Activated T-helper 1 cell treated with anti-CD3 and anti-CD28 coated beads, Interleukin-12 subunit alpha, Interleukin-12 subunit beta, Interleukin-2, Interleukin-4 antibody, amounts not matched to agents 30 ng/mL and 10 ng/mL and 1 ng/mL, durations not matched to agents 14 hours and 24 hours and 36 hours (primary cell): ENCODE results near the gene NRF1. TPM values are rescaled to one million over a fixed set of nuclear protein-coding genes. Genes with fewer than 3 reads are reported as not detected.
"Not testable (repeated sequence)": the region's sequence is repeated elsewhere in the genome, so short reads cannot be mapped to it uniquely, and the experiment has no call there.

Experiments used
- DNase-seq: peaks from one replicate; pipeline ENCODE4 v3.0.0; 2021; ENCODE audit warnings: low spot score
- H3K27ac Mint-ChIP-seq: one replicate; pipeline ENCODE4 v1.8.0; 2021; ENCODE audit warnings: mild to moderate bottlenecking, mixed read lengths
- H3K27me3 Mint-ChIP-seq: one replicate; pipeline ENCODE4 v1.8.0; 2022; ENCODE audit warnings: mild to moderate bottlenecking, moderate library complexity, mixed read lengths; ENCODE audit not compliant: insufficient read depth
- H3K36me3 Mint-ChIP-seq: one replicate; pipeline ENCODE4 v1.8.0; 2021; ENCODE audit warnings: low read depth, mixed read lengths
- H3K4me1 Mint-ChIP-seq: one replicate; pipeline ENCODE4 v1.8.0; 2021; ENCODE audit warnings: low read depth, mixed read lengths
- H3K4me3 Mint-ChIP-seq: one replicate; pipeline ENCODE4 v1.8.0; 2021; ENCODE audit warnings: mild to moderate bottlenecking, moderate library complexity, mixed read lengths
- H3K9me3 Mint-ChIP-seq: one replicate; pipeline ENCODE4 v1.8.0; 2021; ENCODE audit warnings: mixed read lengths
- intact Hi-C: fragments of 100-400 bp; cut with micrococcal nuclease; formaldehyde crosslinking; loops from one replicate; pipeline ENCODE4 v1.15.1; 2024
- total RNA-seq: library from RNA; stranded (reverse); gene quantifications from 2 replicates; pipeline ENCODE4 v1.2.3, GENCODE V29; 2022

NRF1 gene
- total RNA-seq, 1 donor from 2014 or later, result 25.9 TPM

DNA sequence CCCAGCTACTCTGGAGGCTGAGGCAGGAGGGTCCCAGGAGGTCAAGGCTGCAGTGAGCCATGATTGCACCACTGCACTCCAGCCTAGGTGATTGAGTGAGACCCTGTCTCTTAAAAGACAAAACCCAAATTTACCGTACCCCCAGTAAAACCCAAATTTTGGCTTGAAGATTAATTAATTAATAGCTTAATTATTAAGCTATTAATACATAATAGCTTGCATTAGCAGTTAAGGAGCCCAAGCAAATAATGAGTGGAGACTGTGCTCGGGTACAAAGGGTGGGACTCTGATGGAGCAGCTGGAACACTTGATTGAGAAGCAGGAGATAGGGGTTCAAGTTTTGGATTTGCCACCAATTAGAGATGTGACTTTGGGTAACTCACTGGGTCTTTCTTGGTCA, 28.9 kb downstream of the NRF1 start:
- Mint-ChIP-seq H3K9me3 (no peaks in the 10 kb centered on the region), H3K4me3 (no peak overlapping the region), H3K27ac (no peak overlapping the region), H3K4me1 (peaks cover 16% of the 10 kb centered on the region), H3K36me3 (no peaks in the 10 kb centered on the region), H3K27me3 (no peaks in the 10 kb centered on the region)
- no peak for DNase-seq
- intact Hi-C loops, result no loop called here

DNA sequence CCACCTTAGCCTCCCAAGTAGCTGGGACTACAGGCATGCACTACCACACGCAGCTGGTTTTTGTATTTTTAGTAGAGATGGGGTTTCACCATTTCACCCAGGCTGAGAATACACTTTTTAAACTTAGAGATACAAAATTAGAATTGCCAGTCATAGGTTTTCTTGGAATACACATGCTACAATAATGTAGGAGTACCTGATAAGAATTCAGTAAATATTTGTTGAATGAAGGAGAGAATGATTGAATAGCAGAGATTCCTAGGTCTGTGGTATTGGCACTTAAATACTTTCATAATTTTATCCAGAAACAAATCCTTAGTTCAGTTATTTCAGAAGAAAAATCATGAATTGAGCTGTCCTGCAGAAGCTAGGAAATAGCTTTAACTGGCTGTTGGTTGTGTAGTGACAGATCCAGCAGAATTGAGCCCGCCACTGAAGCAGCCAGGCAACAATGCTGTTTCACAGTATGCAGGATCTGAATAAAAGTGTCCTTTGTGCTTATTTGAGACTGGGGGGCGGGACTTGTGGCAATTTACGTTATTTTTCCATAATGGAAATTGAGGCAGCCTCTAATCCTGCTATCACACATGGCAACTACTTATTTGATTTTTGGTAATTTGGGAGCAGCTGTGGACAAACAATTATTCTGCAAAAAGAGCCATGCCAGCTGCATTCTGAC, 31.5 kb downstream of the NRF1 start:
- no peaks in the 10 kb centered on the region for H3K27me3 Mint-ChIP-seq
- no peak for DNase-seq
- H3K4me3 Mint-ChIP-seq, result no peak overlapping the region
- peaks cover 3% of the 10 kb centered on the region for H3K36me3 Mint-ChIP-seq
- no peak overlapping the region for H3K27ac Mint-ChIP-seq
- intact Hi-C loops, result no loop called here
- peaks cover 8% of the 10 kb centered on the region for H3K4me1 Mint-ChIP-seq
- no peaks in the 10 kb centered on the region for H3K9me3 Mint-ChIP-seq

DNA sequence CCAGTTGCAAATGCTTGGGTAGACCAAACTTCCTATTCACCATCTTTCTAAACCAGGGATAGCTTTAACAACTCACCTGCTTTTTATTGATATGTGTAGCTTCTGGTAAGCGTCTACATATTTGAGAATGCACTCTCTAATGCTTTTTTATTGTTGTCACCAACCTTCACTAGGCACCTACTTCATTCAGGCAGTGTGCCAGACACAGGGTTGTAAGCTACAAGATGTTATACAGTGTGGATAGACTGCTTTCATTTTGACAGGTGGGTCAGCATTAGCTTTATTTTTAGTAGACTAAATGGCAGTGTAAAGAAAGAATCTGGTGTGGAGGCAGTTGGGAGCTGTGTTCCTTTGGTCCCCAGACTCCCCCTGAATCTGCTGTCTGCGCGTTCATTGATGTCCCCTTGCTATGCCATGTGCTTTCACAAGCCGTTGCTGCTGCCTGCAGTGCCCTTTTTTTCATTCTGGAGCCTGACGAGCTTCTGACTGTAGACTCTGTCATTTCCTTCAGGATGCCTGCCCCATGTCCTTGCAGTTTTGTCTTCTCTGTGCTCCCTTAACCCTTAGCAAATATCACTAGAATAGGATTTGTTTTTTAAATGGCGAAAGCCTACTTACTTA, 32.1 kb downstream of the NRF1 start:
- Mint-ChIP-seq H3K9me3 (no peaks in the 10 kb centered on the region), H3K4me3 (no peak overlapping the region), H3K4me1 (peaks cover 5% of the 10 kb centered on the region), H3K27ac (no peak overlapping the region), H3K36me3 (peaks cover 4% of the 10 kb centered on the region), H3K27me3 (no peaks in the 10 kb centered on the region)
- DNase-seq, result no peak
- intact Hi-C loops, result loop anchor here (2.0 kb wide), 1 partner anchor 301 kb away; no protein-coding TSS in a partner anchor

DNA sequence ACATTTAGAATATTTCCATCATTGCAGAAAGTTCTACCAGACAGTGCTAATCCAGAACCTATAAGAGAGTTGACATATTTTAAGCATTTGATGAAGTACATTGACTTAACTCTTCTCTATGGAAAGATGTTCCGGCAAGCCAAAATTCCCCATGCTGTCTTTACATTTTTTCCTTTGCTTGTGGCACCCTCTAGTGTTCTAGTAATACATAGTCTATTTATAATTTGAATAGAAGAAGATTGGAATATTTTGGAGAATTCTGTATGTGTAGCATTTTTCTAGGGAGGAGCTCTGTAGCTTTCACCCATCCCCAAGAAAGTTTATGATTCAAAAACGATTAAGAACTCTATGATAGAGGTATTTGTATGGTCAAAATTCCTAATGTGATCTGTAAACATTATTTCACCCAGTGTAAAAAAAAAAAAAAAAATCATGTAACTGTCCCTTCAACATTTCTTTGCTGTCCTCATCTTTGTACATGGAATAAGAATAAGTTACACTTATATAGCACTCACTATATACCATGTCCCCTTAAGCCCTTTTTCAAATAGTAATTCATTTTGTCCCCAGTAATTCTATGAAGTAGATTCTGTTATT, 33.2 kb downstream of the NRF1 start:
- H3K4me3 Mint-ChIP-seq, result no peak overlapping the region
- no peaks in the 10 kb centered on the region for H3K27me3 Mint-ChIP-seq
- peaks cover 5% of the 10 kb centered on the region for H3K36me3 Mint-ChIP-seq
- intact Hi-C loops, result loop anchor here (2.0 kb wide), 1 partner anchor 302 kb away; no protein-coding TSS in a partner anchor
- no peak overlapping the region for H3K27ac Mint-ChIP-seq
- no peaks in the 10 kb centered on the region for H3K9me3 Mint-ChIP-seq
- no peak for DNase-seq
- peaks cover 10% of the 10 kb centered on the region for H3K4me1 Mint-ChIP-seq

DNA sequence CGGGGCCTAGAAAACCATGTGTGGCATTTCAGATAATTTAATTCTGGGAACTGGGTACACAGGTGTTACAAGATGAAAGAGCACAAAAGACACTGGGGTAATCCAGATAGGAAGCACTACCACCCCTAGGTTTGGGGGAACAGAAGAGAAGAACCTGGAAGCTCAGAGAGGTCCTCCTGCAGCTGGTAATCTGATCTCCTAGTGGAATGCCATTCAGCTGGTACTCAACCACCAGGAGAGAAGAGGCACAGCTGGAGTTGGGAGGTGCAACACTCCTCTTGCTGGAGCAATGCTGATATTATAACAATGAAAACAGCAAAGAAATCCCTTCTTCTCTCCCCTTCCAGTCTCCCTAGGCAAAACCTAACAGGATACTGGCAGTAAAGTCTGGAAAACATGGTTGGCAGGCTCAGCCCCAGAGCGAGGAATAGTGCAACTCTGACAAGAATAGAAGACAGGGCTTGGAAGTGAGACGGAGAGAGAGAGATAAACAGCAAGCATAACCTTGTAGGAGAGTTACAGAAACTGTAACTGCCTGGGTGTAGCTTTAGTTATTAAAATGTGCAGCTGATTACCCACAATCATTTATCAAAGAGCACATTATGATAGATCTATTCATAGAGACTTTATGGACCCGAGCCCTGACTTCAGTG, 35.0 kb downstream of the NRF1 start:
- peaks cover 14% of the 10 kb centered on the region for H3K4me1 Mint-ChIP-seq
- no peak overlapping the region for H3K27ac Mint-ChIP-seq
- no peak for DNase-seq
- intact Hi-C loops, result no loop called here
- no peaks in the 10 kb centered on the region for H3K27me3 Mint-ChIP-seq
- H3K4me3 Mint-ChIP-seq, result no peak overlapping the region
- no peaks in the 10 kb centered on the region for H3K9me3 Mint-ChIP-seq
- H3K36me3 Mint-ChIP-seq, result peaks cover 8% of the 10 kb centered on the region

DNA sequence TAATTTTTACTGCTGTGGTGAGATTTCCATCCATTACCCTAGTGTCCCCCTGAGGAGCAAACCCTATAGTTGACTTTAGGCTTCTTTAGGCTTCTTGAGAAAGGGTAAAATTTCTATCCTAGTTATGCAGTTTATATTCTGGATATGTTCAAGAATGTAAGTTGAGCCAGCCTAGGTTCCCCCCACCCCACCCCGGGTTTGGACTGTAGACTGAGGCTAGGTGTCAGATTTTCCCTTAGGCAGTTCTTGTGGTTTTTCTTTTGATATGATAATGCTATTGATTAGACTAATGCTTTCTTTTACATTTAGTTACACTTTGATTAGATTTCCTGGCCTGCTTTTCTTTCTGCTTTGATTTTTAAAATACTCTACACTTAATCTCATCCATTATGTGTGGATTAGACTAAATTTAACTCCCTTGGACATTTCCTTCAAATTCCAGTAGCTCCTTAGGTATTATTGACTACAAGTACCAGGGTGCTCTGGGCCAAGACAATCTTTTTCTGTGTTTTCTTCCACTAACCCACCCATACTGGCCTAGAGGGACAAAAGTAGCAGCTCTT, 37.7 kb downstream of the NRF1 start:
- peaks cover 18% of the 10 kb centered on the region for H3K4me1 Mint-ChIP-seq
- no peak overlapping the region for H3K4me3 Mint-ChIP-seq
- no peak overlapping the region for H3K27ac Mint-ChIP-seq
- intact Hi-C loops, result no loop called here
- peaks cover 12% of the 10 kb centered on the region for H3K36me3 Mint-ChIP-seq
- H3K27me3 Mint-ChIP-seq, result no peaks in the 10 kb centered on the region
- no peak for DNase-seq
- H3K9me3 Mint-ChIP-seq, result no peaks in the 10 kb centered on the region

DNA sequence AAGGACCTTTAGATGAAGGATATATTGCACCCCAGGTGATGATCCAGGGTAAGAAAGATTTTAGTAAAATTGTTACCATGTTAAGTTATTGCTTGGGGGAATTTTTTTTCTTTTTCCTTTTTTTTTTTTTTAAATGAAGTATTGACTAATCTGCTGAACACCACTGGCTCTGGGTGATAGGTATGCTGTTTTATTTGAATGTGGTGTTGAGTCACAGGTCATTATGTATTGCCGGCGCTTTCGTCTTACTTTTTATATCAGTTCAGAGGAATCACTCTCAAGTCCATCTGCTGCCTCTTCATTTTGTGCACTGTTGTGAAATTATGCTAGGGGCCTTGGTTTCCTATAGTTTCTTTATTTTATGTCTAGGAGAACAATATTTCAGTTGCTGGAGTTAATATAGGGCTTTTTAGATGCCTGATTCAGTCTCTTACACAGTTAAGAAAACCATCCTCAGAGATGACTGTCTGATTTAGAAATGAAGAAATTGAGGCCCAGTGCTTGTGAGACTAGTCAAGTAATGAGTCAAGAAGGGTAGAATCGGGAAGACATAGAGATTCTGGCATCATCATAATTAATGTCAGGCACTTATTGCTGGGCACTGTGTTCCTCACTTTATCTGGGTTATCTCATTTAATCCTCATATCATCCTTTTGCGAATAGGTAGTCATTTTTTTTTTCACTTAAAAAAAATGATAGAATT, 38.7 kb downstream of the NRF1 start:
- Mint-ChIP-seq H3K36me3 (peaks cover 15% of the 10 kb centered on the region), H3K27ac (no peak overlapping the region), H3K27me3 (no peaks in the 10 kb centered on the region), H3K9me3 (no peaks in the 10 kb centered on the region), H3K4me1 (peaks cover 22% of the 10 kb centered on the region), H3K4me3 (no peak overlapping the region)
- no peak for DNase-seq
- intact Hi-C loops, result no loop called here

DNA sequence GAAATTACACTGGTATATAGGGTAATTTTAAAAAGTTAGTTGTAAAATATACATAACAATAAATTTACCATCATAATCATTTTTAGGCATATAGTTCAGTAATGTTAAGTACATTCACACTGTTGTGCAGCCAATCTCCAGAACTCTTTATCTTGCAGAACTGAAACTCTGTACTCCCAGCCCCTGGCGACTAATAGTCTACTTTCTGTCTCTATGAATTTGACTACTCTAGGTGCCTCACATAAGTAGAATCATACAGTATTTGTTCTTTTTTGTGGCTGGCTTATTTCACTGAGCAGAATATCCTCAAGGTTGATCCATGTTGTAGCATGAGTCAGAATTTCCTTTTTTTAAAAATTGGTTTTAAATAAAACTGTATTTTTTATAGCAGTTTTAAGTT, 41.4 kb downstream of the NRF1 start:
- peaks cover 22% of the 10 kb centered on the region for H3K4me1 Mint-ChIP-seq
- DNase-seq, result no peak
- H3K27me3 Mint-ChIP-seq, result no peaks in the 10 kb centered on the region
- intact Hi-C loops, result no loop called here
- no peaks in the 10 kb centered on the region for H3K9me3 Mint-ChIP-seq
- H3K27ac Mint-ChIP-seq, result no peak overlapping the region
- H3K4me3 Mint-ChIP-seq, result no peak overlapping the region
- peaks cover 26% of the 10 kb centered on the region for H3K36me3 Mint-ChIP-seq

DNA sequence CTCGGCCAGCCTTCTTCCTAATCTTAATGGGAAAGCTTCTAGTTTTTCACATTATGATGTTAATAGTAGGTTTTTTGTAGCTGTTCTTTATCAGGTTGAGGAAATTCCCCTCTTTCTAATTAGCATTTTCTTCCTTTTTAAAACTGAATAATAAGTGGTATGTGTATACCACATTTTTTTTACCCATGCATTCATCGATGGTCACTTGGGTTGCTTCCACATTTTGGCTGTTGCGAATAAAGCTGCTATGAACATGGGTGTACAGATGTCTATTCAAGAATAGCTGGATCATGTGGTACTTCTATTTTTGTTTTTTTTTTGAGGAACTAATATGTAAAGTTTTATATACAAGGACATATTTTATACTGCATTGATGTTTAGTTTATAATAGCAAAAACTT, 44.3 kb downstream of the NRF1 start:
- peaks cover 42% of the 10 kb centered on the region for H3K36me3 Mint-ChIP-seq
- peaks cover 7% of the 10 kb centered on the region for H3K4me1 Mint-ChIP-seq
- peaks cover 10% of the 10 kb centered on the region for H3K9me3 Mint-ChIP-seq
- no peak for DNase-seq
- H3K27me3 Mint-ChIP-seq, result no peaks in the 10 kb centered on the region
- intact Hi-C loops, result no loop called here
- no peak overlapping the region for H3K27ac Mint-ChIP-seq
- H3K4me3 Mint-ChIP-seq, result no peak overlapping the region

DNA sequence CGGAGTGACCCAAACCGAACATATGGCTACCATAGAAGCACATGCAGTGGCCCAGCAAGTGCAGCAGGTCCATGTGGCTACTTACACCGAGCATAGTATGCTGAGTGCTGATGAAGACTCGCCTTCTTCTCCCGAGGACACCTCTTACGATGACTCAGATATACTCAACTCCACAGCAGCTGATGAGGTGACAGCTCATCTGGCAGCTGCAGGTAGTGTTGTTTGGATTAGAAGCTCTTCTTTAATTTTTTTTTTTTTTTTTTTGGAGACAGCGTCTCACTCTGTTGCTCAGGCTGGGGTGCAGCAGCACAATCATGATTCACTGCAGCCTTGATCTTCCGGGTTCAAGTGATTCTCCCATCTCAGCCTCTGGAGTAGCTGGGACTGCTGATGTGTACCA, 45.8 kb downstream of the NRF1 start:
- intact Hi-C loops, result no loop called here
- Mint-ChIP-seq H3K36me3 (peaks cover 52% of the 10 kb centered on the region), H3K4me1 (peaks cover 11% of the 10 kb centered on the region), H3K9me3 (peaks cover 24% of the 10 kb centered on the region), H3K27ac (no peak overlapping the region), H3K4me3 (no peak overlapping the region), H3K27me3 (no peaks in the 10 kb centered on the region)
- DNase-seq, result no peak

DNA sequence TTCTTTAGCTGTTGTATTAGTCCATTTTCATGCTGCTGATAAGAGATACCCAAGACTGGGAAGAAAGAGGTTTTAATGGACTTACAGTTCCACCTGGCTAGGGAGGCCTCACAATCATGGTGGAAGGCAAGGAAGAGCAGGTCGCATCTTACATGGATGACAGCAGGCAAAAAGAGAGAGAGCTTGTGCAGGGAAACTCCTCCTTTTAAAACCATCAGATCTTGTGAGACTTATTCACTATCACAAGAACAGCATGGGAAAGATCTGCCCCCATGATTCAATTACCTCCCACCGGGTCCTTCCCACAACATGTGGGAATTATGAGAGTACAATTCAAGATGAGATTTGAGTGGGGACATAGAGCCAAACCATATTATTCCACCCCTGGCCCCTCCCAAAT, 48.4 kb downstream of the NRF1 start:
- H3K27me3 Mint-ChIP-seq, intact Hi-C loops: not testable (repeated sequence)

DNA sequence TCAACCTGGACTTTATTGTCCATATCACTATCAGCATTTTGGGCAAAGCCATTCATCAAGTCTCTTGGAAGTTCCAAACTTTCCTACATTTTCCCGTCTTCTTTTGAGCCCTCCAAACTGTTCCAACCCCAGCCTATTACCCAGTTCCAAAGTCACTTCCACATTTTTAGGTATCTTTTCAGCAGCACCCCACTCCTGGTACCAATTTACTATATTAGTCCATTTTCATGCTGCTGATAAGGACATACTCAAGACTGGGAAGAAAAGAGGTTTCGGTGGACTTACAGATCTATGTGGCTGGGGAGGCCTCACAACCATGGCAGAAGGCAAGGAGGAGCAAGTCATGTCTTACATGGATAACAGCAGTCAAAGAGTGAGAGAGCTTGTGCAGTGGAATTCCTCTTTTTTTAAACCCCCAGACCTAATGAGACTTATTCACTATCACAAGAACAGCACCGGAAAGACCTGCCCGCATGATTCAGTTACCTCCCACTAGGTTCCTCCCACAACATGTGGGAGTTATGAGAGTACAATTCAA, 50.2 kb downstream of the NRF1 start:
- intact Hi-C loops, result no loop called here
- peaks cover 4% of the 10 kb centered on the region for H3K4me1 Mint-ChIP-seq
- no peaks in the 10 kb centered on the region for H3K27me3 Mint-ChIP-seq
- H3K9me3 Mint-ChIP-seq, result peaks cover 25% of the 10 kb centered on the region
- peaks cover 51% of the 10 kb centered on the region for H3K36me3 Mint-ChIP-seq
- DNase-seq, result no peak
- H3K27ac Mint-ChIP-seq, result no peak overlapping the region
- no peak overlapping the region for H3K4me3 Mint-ChIP-seq

More for the DNA sequence above, 48.4 kb downstream of the NRF1 start:
- not testable (repeated sequence) for DNase-seq, H3K4me3 Mint-ChIP-seq, H3K4me1 Mint-ChIP-seq, H3K27ac Mint-ChIP-seq
- H3K9me3 Mint-ChIP-seq, result peaks cover 25% of the 10 kb centered on the region
- peaks cover 51% of the 10 kb centered on the region for H3K36me3 Mint-ChIP-seq
